Neutrophil (primary cell): ENCODE measurements around the gene LMNB1.

Source experiments
- H3K27ac ChIP-seq: fragments of 200-600 bp; sonication (generic); 2 replicates; pipeline ENCODE4 v1.5.1; 2016; ENCODE audit warnings: mild to moderate bottlenecking, moderate library complexity
- H3K27me3 ChIP-seq: fragments of 200-600 bp; sonication (generic); 2 replicates; pipeline ENCODE4 v1.6.0; 2016; ENCODE audit warnings: mild to moderate bottlenecking
- H3K36me3 ChIP-seq: fragments of 200-600 bp; sonication (generic); 2 replicates; pipeline ENCODE4 v1.5.1; 2017
- H3K4me1 ChIP-seq, 2 experiments: fragments of 200-600 bp in 1 of 2; sonication (generic) in 1 of 2; 1 replicate in 1 of 2; 2 replicates in 1 of 2; pipeline versions ENCODE4 v1.5.1 to v1.6.1; 2013 to 2016; ENCODE audit warnings: low read depth in 1 of 2, low read length in 1 of 2, mild to moderate bottlenecking in 1 of 2, moderate library complexity in 1 of 2; ENCODE audit not compliant: control insufficient read depth in 1 of 2, insufficient read depth in 1 of 2
- H3K4me3 ChIP-seq, 2 experiments: fragments of 200-600 bp in 1 of 2; sonication (generic) in 1 of 2; 1 replicate in 1 of 2; 2 replicates in 1 of 2; pipeline ENCODE4 v1.5.1; 2013 to 2016; ENCODE audit warnings: low read depth in 1 of 2, low read length in 1 of 2, mild to moderate bottlenecking in 1 of 2, moderate library complexity in 1 of 2
- H3K9me3 ChIP-seq: fragments of 200-600 bp; sonication (generic); 2 replicates; pipeline ENCODE4 v1.5.1; 2016
- TF ChIP-seq, protein P1 (sequence below): fragments of 200-600 bp; sonication (generic); IDR thresholded peaks from 2 replicates; pipeline ENCODE4 v1.5.1; 2016; ENCODE audit warnings: antibody characterized with exemption

Gene LMNB1

DNA sequence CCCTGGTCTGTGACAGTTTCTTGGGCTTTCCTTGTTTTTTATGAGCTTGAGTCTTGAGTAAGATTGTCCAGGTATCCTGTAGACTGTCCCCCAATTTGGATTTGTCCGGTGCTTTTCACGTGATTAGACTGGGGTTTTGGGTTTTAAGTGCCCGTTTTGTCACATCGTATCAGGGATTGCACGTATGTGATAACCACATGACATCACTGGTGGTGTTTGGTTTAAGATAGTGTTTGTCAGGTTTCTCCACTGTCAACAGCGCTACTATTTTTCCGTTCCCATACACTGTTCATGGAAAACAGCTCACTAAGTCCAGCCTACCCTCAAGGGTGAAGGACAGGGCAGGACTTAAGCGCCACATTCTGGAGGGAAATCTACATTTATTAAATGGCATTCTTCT, 39.7 kb downstream of the LMNB1 start:
- H3K4me1 ChIP-seq: peaks cover 51 to 63% of the 10 kb centered on the region in 2 experiments
- peaks cover 37% of the 10 kb centered on the region for H3K36me3 ChIP-seq
- H3K4me3 ChIP-seq: peak overlapping the region in 1 of 2 experiments; percentile 87
- TF ChIP-seq, protein P1, sequence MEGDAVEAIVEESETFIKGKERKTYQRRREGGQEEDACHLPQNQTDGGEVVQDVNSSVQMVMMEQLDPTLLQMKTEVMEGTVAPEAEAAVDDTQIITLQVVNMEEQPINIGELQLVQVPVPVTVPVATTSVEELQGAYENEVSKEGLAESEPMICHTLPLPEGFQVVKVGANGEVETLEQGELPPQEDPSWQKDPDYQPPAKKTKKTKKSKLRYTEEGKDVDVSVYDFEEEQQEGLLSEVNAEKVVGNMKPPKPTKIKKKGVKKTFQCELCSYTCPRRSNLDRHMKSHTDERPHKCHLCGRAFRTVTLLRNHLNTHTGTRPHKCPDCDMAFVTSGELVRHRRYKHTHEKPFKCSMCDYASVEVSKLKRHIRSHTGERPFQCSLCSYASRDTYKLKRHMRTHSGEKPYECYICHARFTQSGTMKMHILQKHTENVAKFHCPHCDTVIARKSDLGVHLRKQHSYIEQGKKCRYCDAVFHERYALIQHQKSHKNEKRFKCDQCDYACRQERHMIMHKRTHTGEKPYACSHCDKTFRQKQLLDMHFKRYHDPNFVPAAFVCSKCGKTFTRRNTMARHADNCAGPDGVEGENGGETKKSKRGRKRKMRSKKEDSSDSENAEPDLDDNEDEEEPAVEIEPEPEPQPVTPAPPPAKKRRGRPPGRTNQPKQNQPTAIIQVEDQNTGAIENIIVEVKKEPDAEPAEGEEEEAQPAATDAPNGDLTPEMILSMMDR: no peak
- H3K9me3 ChIP-seq: no peaks in the 10 kb centered on the region
- H3K27ac ChIP-seq: peak overlapping the region; percentile 91
- H3K27me3 ChIP-seq: no peaks in the 10 kb centered on the region

DNA sequence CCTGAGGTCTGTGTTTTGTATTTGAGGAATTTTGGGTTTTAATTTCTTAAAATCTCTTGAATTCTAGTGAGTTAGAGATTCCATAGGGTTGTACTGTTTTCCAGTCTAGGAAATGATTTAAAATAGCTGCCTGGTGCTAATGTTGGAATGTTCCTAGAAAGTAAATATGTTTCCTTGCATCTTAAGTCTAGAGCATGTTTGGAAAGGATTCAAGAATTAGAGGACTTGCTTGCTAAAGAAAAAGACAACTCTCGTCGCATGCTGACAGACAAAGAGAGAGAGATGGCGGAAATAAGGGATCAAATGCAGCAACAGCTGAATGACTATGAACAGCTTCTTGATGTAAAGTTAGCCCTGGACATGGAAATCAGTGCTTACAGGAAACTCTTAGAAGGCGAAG, 41.8 kb downstream of the LMNB1 start:
- Histone ChIP-seq H3K27me3 (no peaks in the 10 kb centered on the region), H3K4me1 (peaks cover 36 to 42% of the 10 kb centered on the region in 2 experiments), H3K27ac (no peak overlapping the region), H3K9me3 (no peaks in the 10 kb centered on the region), H3K4me3 (no peak overlapping the region), H3K36me3 (peaks cover 58% of the 10 kb centered on the region)
- TF ChIP-seq, protein P1: no peak

DNA sequence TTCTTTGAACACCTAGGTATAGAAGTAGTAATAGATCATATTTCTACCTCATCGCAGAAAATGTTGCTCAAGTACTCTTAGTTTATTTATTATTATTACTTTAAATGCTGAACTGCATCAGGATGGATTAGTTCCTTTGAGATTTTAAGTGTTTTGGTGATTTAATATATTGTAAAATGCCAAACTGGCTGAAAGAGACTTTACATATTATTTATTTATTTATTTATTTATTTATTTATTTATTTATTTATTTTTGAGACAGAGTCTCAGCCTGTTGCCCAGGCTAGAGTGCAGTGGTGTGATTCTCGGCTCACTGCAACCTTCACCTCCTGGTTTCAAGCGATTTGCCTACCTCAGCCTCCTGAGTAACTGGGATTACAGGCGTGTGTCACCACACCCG, 42.3 kb downstream of the LMNB1 start:
- Histone ChIP-seq H3K4me3 (no peak overlapping the region), H3K27me3 (no peaks in the 10 kb centered on the region), H3K27ac (no peak overlapping the region), H3K9me3 (no peaks in the 10 kb centered on the region), H3K36me3 (peaks cover 62% of the 10 kb centered on the region), H3K4me1 (peaks cover 32 to 37% of the 10 kb centered on the region in 2 experiments)
- TF ChIP-seq, protein P1: no peak

DNA sequence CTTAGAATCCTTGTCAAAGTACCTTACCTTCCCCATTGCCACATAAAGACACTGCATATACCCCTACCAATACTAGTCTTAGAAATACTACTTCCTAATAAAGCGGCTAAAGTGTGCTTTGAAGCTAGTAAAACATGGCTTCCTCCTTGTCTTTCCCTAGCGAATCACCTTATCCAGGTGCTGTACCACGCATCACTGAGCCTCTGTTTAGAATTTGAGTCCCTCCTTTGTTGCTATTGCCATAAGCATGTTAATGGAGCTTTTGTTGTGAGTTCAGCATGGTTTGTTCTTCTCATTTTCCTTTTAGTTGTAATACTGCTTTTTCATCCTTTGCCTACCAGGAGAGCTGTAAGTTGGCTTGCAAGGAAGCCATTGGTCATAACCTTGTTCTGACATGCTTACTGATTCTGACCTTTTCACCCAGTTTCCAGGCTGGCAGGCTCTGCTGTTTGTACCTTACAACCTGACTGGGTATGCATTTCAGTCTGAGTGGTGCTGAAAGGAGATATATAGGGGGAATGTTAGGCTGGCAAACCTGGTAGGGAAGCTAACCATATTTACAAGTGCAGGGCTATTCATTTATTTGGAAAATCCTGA, 49.8 kb downstream of the LMNB1 start:
- H3K4me3 ChIP-seq: no peak overlapping the region
- no peaks in the 10 kb centered on the region for H3K27me3 ChIP-seq
- TF ChIP-seq, protein P1: no peak
- H3K9me3 ChIP-seq: no peaks in the 10 kb centered on the region
- peak overlapping the region; percentile 22 for H3K27ac ChIP-seq
- H3K36me3 ChIP-seq: peaks cover 98% of the 10 kb centered on the region
- H3K4me1 ChIP-seq: no peaks in the 10 kb centered on the region

DNA sequence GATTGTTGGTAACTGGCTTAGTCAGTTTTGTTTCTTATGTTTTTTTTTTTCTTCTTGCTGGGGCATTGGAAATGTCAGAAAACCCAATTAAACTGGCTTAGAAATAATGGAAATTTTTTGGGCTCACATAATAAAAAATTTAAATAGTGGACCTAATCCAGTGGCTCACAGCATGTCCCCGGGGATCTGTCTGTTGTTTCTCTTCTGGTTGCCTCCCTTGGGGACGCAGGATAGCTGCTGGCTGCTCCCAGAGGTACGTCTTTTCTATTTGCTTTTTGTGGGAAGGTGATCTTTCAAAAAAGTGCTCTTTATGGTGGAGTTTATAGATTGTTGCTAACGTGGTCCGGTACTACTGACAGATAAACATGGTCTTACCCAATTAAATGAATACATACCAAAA, 52.2 kb downstream of the LMNB1 start:
- Histone ChIP-seq H3K36me3 (peaks cover 99% of the 10 kb centered on the region), H3K4me1 (no peaks in the 10 kb centered on the region), H3K4me3 (no peak overlapping the region), H3K9me3 (no peaks in the 10 kb centered on the region), H3K27me3 (no peaks in the 10 kb centered on the region), H3K27ac (no peak overlapping the region)
- TF ChIP-seq, protein P1: no peak
